IMR-90 (cell line): ENCODE results near the gene CYB5R3. TPM values are rescaled to one million over a fixed set of nuclear protein-coding genes. Genes with fewer than 3 reads are reported as not detected.

ENCODE experiments used
- ATAC-seq: fragments of 200-7000 bp; cut with Tn5 transposase; 2 replicates; pipeline ENCODE4 v1.9.1; 2020; ENCODE audit warnings: low read depth, mild to moderate bottlenecking, moderate library complexity
- BruUV-seq: library from RNA; stranded (reverse); fragments of 400-500 nt; replicated peaks from 2 replicates; lab custom pipeline; 2021; lab: Mats Ljungman, UMichigan
- CTCF ChIA-PET: fragments of 300-600 bp; formaldehyde crosslinking; extraction: SDS; loops from one replicate; lab custom pipeline; 2021; ENCODE audit warnings: antibody characterized with exemption; lab: Yijun Ruan, JAX
- POLR2A ChIA-PET: fragments of 300-600 bp; sonication (Branson Sonifier 250); formaldehyde crosslinking; loops from one replicate; lab custom pipeline; 2022; ENCODE audit warnings: antibody characterized with exemption; ENCODE audit not compliant: unreplicated experiment; lab: Charles Lee
- DNase-seq: peaks from one replicate; pipeline ENCODE4 v3.0.0; 2013
- H2AFZ ChIP-seq: replicated peaks from 2 replicates; pipeline ENCODE3; 2013; ENCODE audit warnings: low read length, mild to moderate bottlenecking; ENCODE audit not compliant: poor library complexity
- H2AK5ac ChIP-seq: 2 replicates; pipeline ENCODE4 v1.6.1; 2013; ENCODE audit warnings: low read depth, low read length, inconsistent platforms
- H2AK9ac ChIP-seq: replicated peaks from 2 replicates; pipeline ENCODE3; 2013; ENCODE audit warnings: mild to moderate bottlenecking, low read depth, low read length, moderate library complexity; ENCODE audit not compliant: poor library complexity
- H2BK120ac ChIP-seq: 2 replicates; pipeline ENCODE4 v1.6.1; 2013; ENCODE audit warnings: low read depth, low read length, inconsistent platforms
- H2BK15ac ChIP-seq: 3 replicates; pipeline ENCODE4 v1.6.1; 2013; ENCODE audit warnings: low read depth, low read length, inconsistent platforms
- H2BK20ac ChIP-seq: 2 replicates; pipeline ENCODE4 v1.6.1; 2013; ENCODE audit warnings: low read depth, mild to moderate bottlenecking, inconsistent platforms, low read length, moderate library complexity
- H2BK5ac ChIP-seq: 2 replicates; pipeline ENCODE4 v1.6.1; 2013; ENCODE audit warnings: mild to moderate bottlenecking, low read depth, low read length, inconsistent platforms; ENCODE audit not compliant: poor library complexity, severe bottlenecking
- H3K14ac ChIP-seq: replicated peaks from 2 replicates; pipeline ENCODE4 v1.6.1; 2013; ENCODE audit warnings: low read depth, low read length, inconsistent platforms
- H3K18ac ChIP-seq: 2 replicates; pipeline ENCODE4 v1.6.1; 2013; ENCODE audit warnings: low read depth, low read length, control low read depth
- H3K23ac ChIP-seq: 2 replicates; pipeline ENCODE4 v1.6.1; 2013; ENCODE audit warnings: low read depth, low read length, inconsistent platforms
- H3K27ac ChIP-seq: 2 replicates; pipeline ENCODE4 v1.5.1; 2013; ENCODE audit warnings: mild to moderate bottlenecking, control low read depth, low read length; ENCODE audit not compliant: insufficient read depth
- H3K27me3 ChIP-seq: 2 replicates; pipeline ENCODE4 v1.6.1; 2013; ENCODE audit warnings: low read length; ENCODE audit not compliant: control insufficient read depth, insufficient read depth
- H3K36me3 ChIP-seq: 2 replicates; pipeline ENCODE4 v1.6.1; 2013; ENCODE audit warnings: low read length, mixed read lengths; ENCODE audit not compliant: control insufficient read depth, insufficient read depth
- H3K4ac ChIP-seq: 2 replicates; pipeline ENCODE4 v1.6.1; 2013; ENCODE audit warnings: low read depth, low read length, inconsistent platforms
- H3K4me1 ChIP-seq: 2 replicates; pipeline ENCODE4 v1.6.1; 2013; ENCODE audit warnings: low read length, mixed read lengths; ENCODE audit not compliant: control insufficient read depth, insufficient read depth
- H3K4me2 ChIP-seq: 2 replicates; pipeline ENCODE4 v1.6.1; 2013; ENCODE audit warnings: low read depth, mild to moderate bottlenecking, control low read depth, low read length, moderate library complexity
- H3K4me3 ChIP-seq: 2 replicates; pipeline ENCODE4 v1.5.1; 2013; ENCODE audit warnings: low read depth, mild to moderate bottlenecking, control low read depth, low read length, moderate library complexity; ENCODE audit not compliant: insufficient read depth
- H3K56ac ChIP-seq: 2 replicates; pipeline ENCODE4 v1.6.1; 2013; ENCODE audit warnings: low read length, inconsistent platforms; ENCODE audit not compliant: insufficient read depth; ENCODE audit errors: extremely low read depth
- H3K79me1 ChIP-seq, 2 experiments: 2 replicates each; pipeline ENCODE4 v1.6.1; 2013; ENCODE audit warnings: low read length in 2 of 2, inconsistent platforms in 1 of 2, low read depth in 1 of 2
- H3K9ac ChIP-seq: 2 replicates; pipeline ENCODE4 v1.6.1; 2013; ENCODE audit warnings: low read depth, low read length, control low read depth
- H3K9me1 ChIP-seq: 2 replicates; pipeline ENCODE4 v1.6.1; 2013; ENCODE audit warnings: low read length, inconsistent platforms; ENCODE audit not compliant: insufficient read depth
- H3K9me3 ChIP-seq: 2 replicates; pipeline ENCODE4 v1.6.1; 2013; ENCODE audit warnings: low read length; ENCODE audit not compliant: control insufficient read depth, insufficient read depth
- H4K20me1 ChIP-seq: 2 replicates; pipeline ENCODE4 v1.6.1; 2013; ENCODE audit warnings: low read length, inconsistent platforms; ENCODE audit not compliant: insufficient read depth
- H4K5ac ChIP-seq: 2 replicates; pipeline ENCODE4 v1.6.1; 2013; ENCODE audit warnings: mild to moderate bottlenecking, low read depth, low read length, control low read depth
- H4K8ac ChIP-seq, 2 experiments: 2 replicates each; pipeline ENCODE4 v1.6.1; 2013; ENCODE audit warnings: low read depth in 2 of 2, low read length in 2 of 2, control low read depth in 1 of 2, inconsistent platforms in 1 of 2
- H4K91ac ChIP-seq: 2 replicates; pipeline ENCODE4 v1.6.1; 2013; ENCODE audit warnings: low read depth, low read length, inconsistent platforms; ENCODE audit not compliant: insufficient read depth
- BHLHE40 ChIP-seq: fragments of 150-350 bp; IDR thresholded peaks from 2 replicates; pipeline ENCODE4 v1.6.1; 2016; ENCODE audit warnings: mild to moderate bottlenecking, low read depth, low read length
- CEBPB ChIP-seq: IDR thresholded peaks from 2 replicates; pipeline ENCODE4 v1.6.1; 2012; ENCODE audit warnings: low read depth, low read length, improper control_type of control experiment
- CHD1 ChIP-seq: IDR thresholded peaks from 2 replicates; pipeline ENCODE4 v1.6.1; 2012; ENCODE audit warnings: low read depth, low read length, improper control_type of control experiment
- FOS ChIP-seq: fragments of 150-350 bp; IDR thresholded peaks from 2 replicates; pipeline ENCODE4 v1.6.1; 2016; ENCODE audit warnings: low read depth, low read length
- MAFK ChIP-seq: IDR thresholded peaks from 2 replicates; pipeline ENCODE4 v1.6.1; 2012; ENCODE audit warnings: low read depth, low read length, improper control_type of control experiment
- MAZ ChIP-seq: IDR thresholded peaks from 2 replicates; pipeline ENCODE4 v1.6.1; 2012; ENCODE audit warnings: low read depth, mild to moderate bottlenecking, low read length, improper control_type of control experiment, moderate library complexity, borderline replicate concordance
- MXI1 ChIP-seq: IDR thresholded peaks from 2 replicates; pipeline ENCODE4 v1.6.1; 2012; ENCODE audit warnings: low read depth, mild to moderate bottlenecking, low read length, moderate library complexity, borderline replicate concordance
- NFE2L2 ChIP-seq: fragments of 150-350 bp; IDR thresholded peaks from 2 replicates; pipeline ENCODE4 v1.6.1; 2016; ENCODE audit warnings: low read depth, mild to moderate bottlenecking, low read length
- POLR2A ChIP-seq: IDR thresholded peaks from 2 replicates; pipeline ENCODE4 v1.6.1; 2012; ENCODE audit warnings: mild to moderate bottlenecking, low read depth, low read length
- RAD21 ChIP-seq: IDR thresholded peaks from 2 replicates; pipeline ENCODE4 v1.6.1; 2012; ENCODE audit warnings: low read length, improper control_type of control experiment
- RCOR1 ChIP-seq: IDR thresholded peaks from 2 replicates; pipeline ENCODE4 v1.6.1; 2012; ENCODE audit warnings: mild to moderate bottlenecking, low read length, improper control_type of control experiment; ENCODE audit not compliant: insufficient replicate concordance
- RFX5 ChIP-seq: IDR thresholded peaks from 2 replicates; pipeline ENCODE4 v1.8.0; 2012; ENCODE audit warnings: low read depth, mild to moderate bottlenecking, low read length, moderate library complexity
- SMC3 ChIP-seq: fragments of 150-350 bp; IDR thresholded peaks from 2 replicates; pipeline ENCODE4 v1.6.1; 2016; ENCODE audit warnings: low read depth, mild to moderate bottlenecking, antibody characterized with exemption, low read length, moderate library complexity
- WGBS, 2 experiments: methylation state at CpG; one replicate each; pipeline versions ENCODE4 v1.1.5 to v1.1.7; 2013; ENCODE audit warnings: missing lambda C conversion rate in 2 of 2; ENCODE audit not compliant: insufficient read length in 1 of 2; ENCODE audit errors: extremely low coverage in 2 of 2; 5-methylcytosine and 5-hydroxymethylcytosine counted together
- dilution Hi-C: fragments of 300-500 bp; cut with HindIII; formaldehyde crosslinking; loops from one replicate; pipeline ENCODE4 v1.14.3; 2018; ENCODE audit warnings: low sequenced_read_pairs; ENCODE audit not compliant: unreplicated experiment
- in situ Hi-C: fragments of 300-500 bp; cut with MboI; formaldehyde crosslinking; loops from 3 replicates; pipeline ENCODE4 v1.14.3; 2019; ENCODE audit warnings: low sequenced_read_pairs, inconsistent platforms, mixed read lengths
- intact Hi-C: fragments of 100-400 bp; cut with micrococcal nuclease; formaldehyde crosslinking; loops from 2 replicates; pipeline ENCODE4 v1.10.0; 2022
- polyA plus RNA-seq, 3 experiments: library from polyadenylated mRNA; depleted of rRNA; stranded (reverse); fragments of >200 nt; gene quantifications; 2 replicates each; pipeline ENCODE4 v1.2.3, GENCODE V29; 2012; ENCODE audit warnings: low replicate concordance in 1 of 3
- total RNA-seq: library from RNA; depleted of rRNA; stranded (reverse); fragments of >200 nt; gene quantifications from 2 replicates; pipeline ENCODE4 v1.2.3, GENCODE V29; 2012
- TF ChIP-seq, protein P1 (sequence below): fragments of 150-350 bp; IDR thresholded peaks from 2 replicates; pipeline ENCODE4 v1.6.1; 2017; ENCODE audit warnings: mild to moderate bottlenecking, antibody characterized with exemption, low read length, low read depth

The CYB5R3 gene
- total and polyA plus RNA-seq, 2 of the 4 experiments (the other 2 are of a cell fraction): 44.1 to 362 TPM

DNA sequence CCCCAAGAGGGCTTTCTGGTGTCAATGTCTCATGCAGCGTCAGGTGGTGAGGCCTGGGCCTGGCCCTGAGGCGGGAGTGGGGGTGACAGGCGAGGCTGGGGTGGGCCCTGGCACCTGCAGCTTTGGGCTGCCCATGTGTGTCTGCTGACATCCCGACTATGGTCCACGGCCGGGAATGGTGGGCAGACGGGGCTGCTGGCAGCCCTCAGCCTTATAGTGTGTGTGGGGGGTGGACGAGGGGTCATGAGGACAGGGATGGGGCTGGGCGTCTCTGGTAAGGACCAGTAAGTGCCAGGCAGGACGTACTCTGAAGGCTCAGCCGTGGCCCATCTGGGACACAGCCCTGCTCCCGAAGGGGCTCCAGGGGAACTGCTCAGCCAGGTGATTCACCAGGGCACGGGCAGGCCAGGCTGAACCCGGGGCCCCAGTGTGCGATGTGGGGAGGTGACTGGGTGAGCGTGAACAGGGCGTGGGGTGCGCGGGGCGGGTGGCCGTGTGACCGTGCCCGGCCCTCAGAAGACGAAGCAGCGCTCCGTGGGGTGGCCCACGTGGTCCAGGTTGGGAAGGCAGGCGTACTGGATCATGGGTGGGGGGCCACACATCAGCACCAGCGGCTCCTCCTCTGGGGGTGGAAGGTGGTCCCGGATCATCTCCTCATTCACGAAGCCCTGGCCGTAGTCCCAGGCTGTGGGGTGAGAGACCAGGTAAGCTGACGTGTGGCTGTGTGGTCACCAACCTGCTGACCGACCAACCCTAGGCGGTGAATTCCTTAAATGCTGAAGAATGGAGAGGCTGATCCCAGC, 29.7 kb downstream of the CYB5R3 start (continued):
- TF ChIP-seq RCOR1: no peak

DNA sequence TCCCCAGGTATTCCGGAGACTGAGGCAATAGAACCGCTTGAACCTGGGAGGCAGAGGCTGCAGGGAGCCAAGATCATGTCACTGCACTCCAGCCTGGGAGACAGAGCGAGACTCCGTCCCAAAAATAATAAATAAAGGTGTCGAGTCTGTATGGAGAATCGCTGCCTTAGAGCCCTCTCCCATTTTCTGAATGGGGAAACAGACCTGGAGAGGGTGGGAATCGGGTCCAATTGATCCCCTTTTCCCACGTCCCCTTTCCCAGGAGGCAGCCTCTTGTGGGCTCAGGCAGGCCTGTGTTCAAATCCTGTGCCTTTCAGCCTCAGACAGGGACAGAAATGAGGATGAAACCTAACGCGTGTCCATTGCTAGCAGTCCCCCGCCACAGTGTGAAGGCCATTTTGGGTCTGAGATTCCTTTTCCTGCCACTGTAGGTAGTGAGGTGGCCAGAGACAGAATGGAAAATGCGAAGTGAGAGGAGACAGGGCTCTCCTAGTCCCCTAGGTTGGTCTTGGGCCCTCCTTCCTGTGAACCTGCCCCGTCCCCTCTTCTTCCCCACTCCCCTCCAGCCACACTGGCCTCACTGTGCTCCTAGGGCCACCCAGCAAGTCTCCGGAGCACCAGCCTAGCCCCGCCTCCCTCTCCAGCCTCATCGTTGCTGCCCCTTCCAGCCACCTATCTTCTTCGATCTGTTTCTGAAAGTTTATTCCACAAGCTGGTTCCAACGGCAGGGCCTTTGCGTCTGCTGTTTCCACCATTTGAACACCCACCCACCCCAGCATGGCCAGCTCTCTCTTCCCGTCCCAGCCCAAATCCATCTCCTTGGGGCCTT, 31.8 kb downstream of the CYB5R3 start:
- Histone ChIP-seq H3K9ac (no peak overlapping the region), H3K36me3 (peaks cover 14% of the 10 kb centered on the region; the same call in 1 of the 2 replicates), H3K9me3 (no peaks in the 10 kb centered on the region), H4K20me1 (peaks cover 40% of the 10 kb centered on the region), H3K14ac (0 out of 2 replicates have a peak overlapping the region, but pooled peaks have one; percentile 37), H2BK5ac (no peak overlapping the region), H3K9me1 (peaks cover 21% of the 10 kb centered on the region), H3K27me3 (no peaks in the 10 kb centered on the region), H4K91ac (no peak overlapping the region), H2AK5ac (no peak overlapping the region; the same call in 1 of the 2 replicates), H2BK20ac (no peak overlapping the region), H2AFZ (no peak overlapping the region), H2AK9ac (peak overlapping the region; percentile 23), H3K79me1 (peaks cover 4 to 36% of the 10 kb centered on the region in 2 experiments; a peak in 3 of 4 replicates), H3K27ac (no peak overlapping the region), H3K4me2 (no peak overlapping the region), H2BK15ac (no peak overlapping the region), H3K4ac (no peak overlapping the region), H4K5ac (no peak overlapping the region), H3K56ac (no peak overlapping the region), H2BK120ac (no peak overlapping the region), H3K4me1 (peaks cover 17% of the 10 kb centered on the region), H3K18ac (no peak overlapping the region), H4K8ac (peak overlapping the region in 1 of 2 experiments; percentile 24; a peak in 1 of 4 replicates), H3K23ac (no peak overlapping the region), H3K4me3 (no peak overlapping the region)
- ChIA-PET CTCF (no interaction called here), POLR2A (no interaction called here)
- WGBS, 2 experiments: 49% methylated on average over 8 of the region's 20 CpGs; no CpG with 5 or more reads in 1 of the 2 experiments
- in situ Hi-C loops: no loop called here
- no peak for ATAC-seq
- intact Hi-C loops: no loop called here
- BruUV-seq: no TSS peak
- no peak for DNase-seq
- dilution Hi-C loops: no loop called here
- TF ChIP-seq RAD21 (no peak), SMC3 (no peak), RFX5 (no peak), CEBPB (no peak), POLR2A (no peak), MAZ (no peak), MAFK (no peak), MXI1 (no peak), RCOR1 (no peak), FOS (no peak), NFE2L2 (no peak), CHD1 (no peak), BHLHE40 (no peak)
- TF ChIP-seq, protein P1, sequence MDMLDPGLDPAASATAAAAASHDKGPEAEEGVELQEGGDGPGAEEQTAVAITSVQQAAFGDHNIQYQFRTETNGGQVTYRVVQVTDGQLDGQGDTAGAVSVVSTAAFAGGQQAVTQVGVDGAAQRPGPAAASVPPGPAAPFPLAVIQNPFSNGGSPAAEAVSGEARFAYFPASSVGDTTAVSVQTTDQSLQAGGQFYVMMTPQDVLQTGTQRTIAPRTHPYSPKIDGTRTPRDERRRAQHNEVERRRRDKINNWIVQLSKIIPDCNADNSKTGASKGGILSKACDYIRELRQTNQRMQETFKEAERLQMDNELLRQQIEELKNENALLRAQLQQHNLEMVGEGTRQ: no peak
